Ovary (tissue), 3 donors: ENCODE results near the gene LRRTM3.

Source experiments
- CTCF ChIP-seq, 3 donors: fragments of 450-650 bp in 2 of 3; fragments of 200-600 bp in 1 of 3; IDR thresholded peaks; one replicate each; pipeline versions ENCODE4 v1.5.1 to v1.8.0; 2016 to 2022; ENCODE audit warnings: antibody characterized with exemption in 3 of 3, mild to moderate bottlenecking in 1 of 3
- EP300 ChIP-seq: sonication (generic); formaldehyde crosslinking; IDR thresholded peaks from one replicate; pipeline ENCODE4 v1.6.1; 2017; ENCODE audit warnings: antibody characterized with exemption
- POLR2A ChIP-seq: fragments of 450-650 bp; IDR thresholded peaks from one replicate; pipeline ENCODE4 v1.6.1; 2017; ENCODE audit warnings: antibody characterized with exemption, mild to moderate bottlenecking, moderate library complexity
- donor health status: DM: no; HTN: no; CAD: no.

GRCh38 chr10:66951896-66952295, 26.1 kb downstream of the LRRTM3 start:
- TF ChIP-seq POLR2A: no peak
- no peak for TF ChIP-seq CTCF (IDR thresholded peaks at IDR 0.05)
- TF ChIP-seq EP300: no peak
